HCT116 (cell line): ENCODE results near the gene ODF4.

Experiments
- ATF3 ChIP-seq: IDR thresholded peaks from 2 replicates; pipeline ENCODE4 v1.6.1; 2012
- CTCF ChIP-seq, 3 experiments: fragments of 200-600 bp in 1 of 3; sonication (generic) in 1 of 3; IDR thresholded peaks in 2 of 3; conservative IDR thresholded peaks in 1 of 3; 2 replicates each; pipeline ENCODE4 v1.5.1; 2012 to 2017; ENCODE audit warnings: low read depth in 2 of 3, low read length in 2 of 3, antibody characterized with exemption in 1 of 3, borderline replicate concordance in 1 of 3, control low read depth in 1 of 3, mild to moderate bottlenecking in 1 of 3, mixed read lengths in 1 of 3, mixed run types in 1 of 3, moderate library complexity in 1 of 3; ENCODE audit not compliant: insufficient read depth in 1 of 3
- ELF1 ChIP-seq: IDR thresholded peaks from 2 replicates; pipeline ENCODE4 v1.6.1; 2012; ENCODE audit warnings: low read depth, borderline replicate concordance
- EZH2 ChIP-seq: fragments of 200-600 bp; sonication (generic); IDR thresholded peaks from 2 replicates; pipeline ENCODE4 v1.6.1; 2017; ENCODE audit warnings: antibody characterized with exemption, mixed run types
- EZH2phosphoT487 ChIP-seq: fragments of 200-600 bp; IDR thresholded peaks from 2 replicates; pipeline ENCODE4 v1.6.1; 2018; ENCODE audit warnings: antibody characterized with exemption, borderline replicate concordance
- FOSL1 ChIP-seq: IDR thresholded peaks from 2 replicates; pipeline ENCODE4 v1.6.1; 2012; ENCODE audit warnings: low read depth
- POLR2A ChIP-seq: IDR thresholded peaks from 2 replicates; pipeline ENCODE4 v1.7.0; 2011; ENCODE audit warnings: borderline replicate concordance; ENCODE audit not compliant: insufficient read depth, insufficient read length; ENCODE audit errors: extremely low read depth
- RAD21 ChIP-seq: IDR thresholded peaks from 2 replicates; pipeline ENCODE4 v1.6.1; 2012; ENCODE audit warnings: low read depth, mild to moderate bottlenecking
- REST ChIP-seq: IDR thresholded peaks from 2 replicates; pipeline ENCODE4 v1.6.1; 2012; ENCODE audit warnings: low read depth
- SIN3A ChIP-seq: IDR thresholded peaks from 2 replicates; pipeline ENCODE4 v1.6.1; 2012; ENCODE audit warnings: low read depth
- TCF7L2 ChIP-seq: IDR thresholded peaks from 2 replicates; pipeline ENCODE4 v1.7.0; 2011; ENCODE audit warnings: borderline replicate concordance, inconsistent platforms; ENCODE audit not compliant: insufficient read depth, insufficient read length; ENCODE audit errors: extremely low read depth
- YY1 ChIP-seq: IDR thresholded peaks from 2 replicates; pipeline ENCODE4 v1.6.1; 2011; ENCODE audit warnings: low read length, low read depth, moderate library complexity, mild to moderate bottlenecking; ENCODE audit not compliant: insufficient replicate concordance; ENCODE audit errors: extremely low read depth
- ZBTB33 ChIP-seq: IDR thresholded peaks from 2 replicates; pipeline ENCODE4 v1.6.1; 2011; ENCODE audit warnings: mild to moderate bottlenecking, low read length, moderate library complexity; ENCODE audit not compliant: insufficient replicate concordance; ENCODE audit errors: extremely low read depth
- ZNF274 ChIP-seq: fragments of 200-500 bp; sonication (Bioruptor generic); IDR thresholded peaks from 2 replicates; pipeline ENCODE4 v1.6.1; 2014; ENCODE audit warnings: mild to moderate bottlenecking, low read depth, low read length, inconsistent platforms

GRCh38 chr17:8312251-8312650 lies 27.4 kb upstream of the ODF4 start:
- no peak for TF ChIP-seq ATF3
- TF ChIP-seq YY1, result no peak
- no peak for TF ChIP-seq CTCF (IDR thresholded peaks at IDR 0.05 in 2 of 3, conservative IDR thresholded peaks at IDR 0.05 in 1 of 3; ENCODE audit: borderline replicate concordance in 1 of 3, insufficient read depth in 1 of 3, low read depth in 2 of 3, low read length in 2 of 3)
- TF ChIP-seq EZH2phosphoT487, result no peak
- no peak for TF ChIP-seq ZNF274
- no peak for TF ChIP-seq EZH2
- TF ChIP-seq REST, result no peak
- TF ChIP-seq FOSL1, result no peak
- TF ChIP-seq ELF1, result no peak
- no peak for TF ChIP-seq POLR2A
- TF ChIP-seq TCF7L2, result no peak
- no peak for TF ChIP-seq ZBTB33
- TF ChIP-seq RAD21, result no peak
- TF ChIP-seq SIN3A, result no peak
